Activated CD4-positive, alpha-beta T cell treated with anti-CD3 and anti-CD28 coated beads, Interleukin-2, amount 10 ng/mL, durations not matched to agents 24 days and 14 days (primary cell): ENCODE data around the gene KASH5. TPM values are rescaled to one million over a fixed set of nuclear protein-coding genes. Genes with fewer than 3 reads are reported as not detected.

Source experiments
- DNase-seq: peaks from one replicate; pipeline ENCODE4 v3.0.0; 2022
- H3K27ac Mint-ChIP-seq: one replicate; pipeline ENCODE4 v1.8.0; 2022; ENCODE audit warnings: mild to moderate bottlenecking, mixed read lengths
- H3K27me3 Mint-ChIP-seq: one replicate; pipeline ENCODE4 v1.8.0; 2022; ENCODE audit warnings: mixed read lengths
- H3K36me3 Mint-ChIP-seq: one replicate; pipeline ENCODE4 v1.8.0; 2022; ENCODE audit warnings: low read depth, mild to moderate bottlenecking, mixed read lengths
- H3K4me1 Mint-ChIP-seq: one replicate; pipeline ENCODE4 v1.8.0; 2021; ENCODE audit warnings: mixed read lengths
- H3K4me3 Mint-ChIP-seq: one replicate; pipeline ENCODE4 v1.8.0; 2022; ENCODE audit warnings: mild to moderate bottlenecking, moderate library complexity, mixed read lengths
- H3K9me3 Mint-ChIP-seq: one replicate; pipeline ENCODE4 v1.8.0; 2021; ENCODE audit warnings: mixed read lengths
- intact Hi-C: fragments of 100-400 bp; cut with micrococcal nuclease; formaldehyde crosslinking; loops from one replicate; pipeline ENCODE4 v1.15.1; 2023
- total RNA-seq: library from RNA; stranded (reverse); gene quantifications from 2 replicates; pipeline ENCODE4 v1.2.3, GENCODE V29; 2022

The KASH5 gene
- total RNA-seq, 1 donor from 2014 or later: not detected

DNA sequence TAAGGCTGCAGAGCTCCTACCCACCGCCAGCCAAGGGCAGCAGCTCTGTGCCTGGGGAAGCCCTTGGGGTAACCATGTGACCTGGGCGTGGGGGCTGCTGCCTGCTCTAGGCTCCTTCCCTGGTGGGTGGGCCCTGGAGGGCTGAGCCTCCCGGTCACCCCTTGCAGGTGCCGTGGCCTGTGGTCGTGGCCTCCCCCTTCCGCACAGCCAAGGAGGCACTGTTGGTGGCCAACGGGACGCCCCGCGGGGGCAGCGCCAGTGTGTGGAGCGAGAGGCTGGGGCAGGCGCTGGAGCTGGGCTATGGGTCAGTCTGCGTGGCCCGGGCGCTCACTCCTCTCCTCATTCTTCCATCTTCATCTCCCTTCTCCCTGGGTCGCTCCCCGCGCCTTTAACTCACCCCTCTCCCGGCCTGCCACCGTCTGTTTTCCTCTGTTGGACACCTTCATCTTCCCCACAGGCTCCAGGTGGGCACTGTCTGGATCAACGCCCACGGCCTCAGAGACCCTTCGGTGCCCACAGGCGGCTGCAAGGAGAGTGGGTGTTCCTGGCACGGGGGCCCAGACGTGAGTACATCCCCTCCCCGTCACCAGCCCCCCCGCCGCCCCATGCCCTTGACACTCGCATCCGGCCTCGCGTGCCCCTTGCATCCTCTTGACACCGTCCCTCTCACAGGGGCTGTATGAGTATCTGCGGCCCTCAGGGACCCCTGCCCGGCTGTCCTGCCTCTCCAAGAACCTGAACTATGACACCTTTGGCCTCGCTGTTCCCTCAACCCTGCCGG lies 76.1 kb downstream of the KASH5 start:
- Mint-ChIP-seq H3K4me3 (no peak overlapping the region), H3K4me1 (peaks cover 8% of the 10 kb centered on the region), H3K27ac (no peak overlapping the region), H3K27me3 (no peaks in the 10 kb centered on the region), H3K9me3 (no peaks in the 10 kb centered on the region), H3K36me3 (peaks cover 17% of the 10 kb centered on the region)
- intact Hi-C loops: no loop called here
- DNase-seq: no peak

DNA sequence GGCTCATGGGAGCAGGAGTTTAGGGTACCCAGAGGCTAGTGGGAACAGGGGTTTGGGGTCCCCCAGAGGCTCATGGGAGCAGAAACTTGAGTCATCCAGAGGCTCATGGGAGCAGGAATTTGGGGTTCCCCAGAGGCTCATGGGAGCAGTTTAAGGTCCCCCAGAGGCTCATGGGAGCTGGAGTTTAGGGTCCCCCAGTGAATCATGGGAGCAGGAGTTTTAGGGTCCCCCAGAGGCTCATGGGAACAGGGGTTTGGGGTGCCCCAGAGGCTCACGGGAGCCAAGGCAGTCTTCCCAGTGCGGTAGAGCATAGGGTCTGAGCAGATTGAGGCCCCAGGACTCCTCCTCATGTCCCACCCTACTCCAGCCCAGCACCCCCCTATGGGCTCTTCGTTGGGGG lies 77.3 kb downstream of the KASH5 start:
- Mint-ChIP-seq H3K4me1 (peaks cover 18% of the 10 kb centered on the region), H3K36me3 (peaks cover 20% of the 10 kb centered on the region), H3K27ac (no peak overlapping the region), H3K27me3 (no peaks in the 10 kb centered on the region), H3K4me3 (no peak overlapping the region), H3K9me3 (no peaks in the 10 kb centered on the region)
- DNase-seq: no peak
- intact Hi-C loops: no loop called here

Other genes starting within 250 kb of the KASH5 start
- not detected in 2 replicates for gene HRC, start 232.9 kb upstream of the KASH5 start, total RNA-seq
- gene TRPM4, start 230.5 kb upstream of the KASH5 start, total RNA-seq: 1.4 and 1.8 TPM in 2 replicates
- 0.69 and 1.3 TPM in 2 replicates for gene SLC6A16, start 63.1 kb upstream of the KASH5 start, total RNA-seq
- 131 and 134 TPM in 2 replicates for gene CD37, start 52.8 kb upstream of the KASH5 start, total RNA-seq
- not detected in 2 replicates for gene TEAD2, start 25.8 kb upstream of the KASH5 start, total RNA-seq
- not detected in 2 replicates for gene DKKL1, start 24.4 kb upstream of the KASH5 start, total RNA-seq
- gene PTH2, start 35.2 kb downstream of the KASH5 start, total RNA-seq: not detected in 2 replicates
- not detected in 2 replicates for gene GFY, start 37.1 kb downstream of the KASH5 start, total RNA-seq
- 0.12 and 0.54 TPM in 2 replicates for gene SLC17A7, start 53.3 kb downstream of the KASH5 start, total RNA-seq
- 134 and 135 TPM in 2 replicates for gene PIH1D1, start 63.6 kb downstream of the KASH5 start, total RNA-seq
- 27.2 and 28.4 TPM in 2 replicates for gene ALDH16A1, start 65.0 kb downstream of the KASH5 start, total RNA-seq
- 51.8 and 57.6 TPM in 2 replicates for gene FLT3LG, start 86.0 kb downstream of the KASH5 start, total RNA-seq
- 3,031 and 3,032 TPM in 2 replicates for gene RPL13A, start 99.4 kb downstream of the KASH5 start, total RNA-seq
- gene RPS11, start 108.2 kb downstream of the KASH5 start, total RNA-seq: 2,059 and 2,078 TPM in 2 replicates
- gene FCGRT, start 124.4 kb downstream of the KASH5 start, total RNA-seq: 0.99 and 1.1 TPM in 2 replicates
- gene RCN3, start 139.8 kb downstream of the KASH5 start, total RNA-seq: 2.0 and 4.3 TPM in 2 replicates
- gene NOSIP, start 192.3 kb downstream of the KASH5 start, total RNA-seq: 66.1 and 68.5 TPM in 2 replicates
- 0.56 and 1.0 TPM in 2 replicates for gene PRRG2, start 193.1 kb downstream of the KASH5 start, total RNA-seq
- 31.1 and 32.7 TPM in 2 replicates for gene PRR12, start 202.9 kb downstream of the KASH5 start, total RNA-seq